Diencephalon (tissue), 1 donor: Measurements from ENCODE around the gene SUCLA2. TPM values are rescaled to one million over a fixed set of nuclear protein-coding genes. Genes with fewer than 3 reads are reported as not detected.

ENCODE experiments used
- total RNA-seq: library from RNA; depleted of rRNA; stranded (reverse); fragments of >200 nt; gene quantifications from one replicate; pipeline ENCODE4 v1.2.3, GENCODE V29; 2014

SUCLA2 gene
- 104 TPM for total RNA-seq

DNA sequence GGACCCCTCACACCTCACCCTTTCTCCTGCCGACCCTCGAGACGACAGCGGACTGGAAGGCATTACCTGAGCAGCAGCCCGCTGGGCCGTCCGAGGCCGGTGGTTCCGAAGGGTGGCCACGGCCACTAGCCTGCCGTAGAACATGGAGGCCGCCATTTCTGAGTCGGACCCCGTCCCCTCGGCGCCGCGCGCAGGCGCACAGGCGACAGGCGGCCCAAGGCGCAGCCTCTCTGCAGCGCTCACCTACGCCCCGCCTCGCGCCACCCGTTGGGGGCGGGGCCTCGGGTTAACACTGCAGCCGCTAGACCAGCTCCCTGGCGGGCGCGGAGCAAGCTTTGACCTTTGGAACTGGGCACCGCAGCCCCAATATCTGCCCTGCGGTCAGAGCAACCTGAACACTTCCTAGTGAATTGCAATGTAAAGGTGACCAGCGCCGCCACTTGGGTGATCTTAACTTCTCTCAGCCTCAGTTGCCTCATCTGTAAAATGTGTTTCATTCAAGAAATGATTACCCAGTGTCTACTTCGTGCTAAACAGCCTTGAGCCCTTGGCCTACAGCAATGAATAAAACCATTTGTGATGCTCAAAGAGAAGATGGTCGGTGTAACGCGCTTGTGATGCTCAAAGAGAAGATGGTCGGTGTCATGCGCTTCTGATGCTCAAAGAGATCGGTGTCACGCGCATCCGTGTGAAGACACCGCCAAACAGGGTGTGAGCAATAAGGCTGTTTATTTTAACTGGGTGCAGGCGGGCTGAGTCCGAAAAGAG lies at the start of gene SUCLA2:
TSS of gene SUCLA2 (minus strand) at position 160 of the 768 bp plus-strand sequence. CDS start at position 156, 4 bp downstream.

DNA sequence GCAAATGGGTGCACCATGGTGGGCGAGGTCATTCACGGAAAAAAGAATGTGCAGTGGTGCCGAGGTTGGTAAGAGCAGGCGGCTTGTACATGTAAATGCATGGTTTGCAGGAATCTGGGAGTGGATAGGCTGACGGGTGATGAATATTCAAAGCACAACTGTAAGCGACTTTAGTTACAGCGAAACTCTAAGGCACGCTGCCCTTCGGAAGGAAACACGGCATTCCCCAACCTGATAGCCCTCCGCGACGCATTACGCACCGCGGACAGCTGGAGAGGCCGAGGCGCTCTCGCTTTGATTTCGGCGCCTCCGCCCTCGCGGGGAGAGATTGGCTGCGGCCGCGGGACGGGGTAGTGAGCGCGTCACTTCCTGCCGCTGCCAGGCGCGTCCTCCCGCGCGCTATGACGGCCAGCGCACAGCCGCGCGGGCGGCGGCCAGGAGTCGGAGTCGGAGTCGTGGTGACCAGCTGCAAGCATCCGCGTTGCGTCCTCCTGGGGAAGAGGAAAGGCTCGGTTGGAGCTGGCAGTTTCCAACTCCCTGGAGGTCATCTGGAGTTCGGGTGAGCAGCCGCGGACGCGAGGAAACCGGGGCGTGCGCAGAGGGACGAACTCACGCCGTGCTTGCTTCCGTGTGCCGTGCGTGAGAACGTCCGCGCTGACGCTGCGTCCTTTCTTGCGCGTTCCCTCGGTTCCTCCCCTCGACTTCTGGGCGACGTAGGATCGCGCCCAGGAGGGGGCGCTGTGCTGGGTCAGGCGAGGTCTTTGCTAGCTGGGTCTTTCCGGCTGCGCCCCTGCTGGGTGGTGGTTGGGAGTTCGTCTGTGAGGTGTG lies 36.5 kb upstream of the SUCLA2 start, which contains the start of gene NUDT15:
TSS of gene NUDT15 (plus strand) at position 381 of the 828 bp plus-strand sequence. CDS start at position 402, 21 bp downstream.

Other genes starting within 250 kb of the SUCLA2 start
- gene NUDT15, start 36.5 kb upstream of the SUCLA2 start, total RNA-seq = 16.8 TPM
- gene MED4, start 93.8 kb upstream of the SUCLA2 start, total RNA-seq = 46.4 TPM
- 204 TPM for gene ITM2B, start 231.9 kb upstream of the SUCLA2 start, total RNA-seq